H1 (cell line): Measurements from ENCODE around the gene RFC3. TPM values are rescaled to one million over a fixed set of nuclear protein-coding genes. Genes with fewer than 3 reads are reported as not detected.

Source experiments
- CTCF ChIA-PET: fragments of 300-600 bp; sonication (Branson Sonifier 250); formaldehyde crosslinking; loops from one replicate; lab custom pipeline; 2021; ENCODE audit not compliant: partially characterized antibody; lab: Charles Lee
- POLR2A ChIA-PET: fragments of 300-600 bp; sonication (Branson Sonifier 250); formaldehyde crosslinking; loops from one replicate; lab custom pipeline; 2021; ENCODE audit warnings: inconsistent platforms; ENCODE audit not compliant: partially characterized antibody; lab: Charles Lee
- DNase-seq, 2 experiments: peaks; one replicate each; pipeline versions ENCODE4 v3.0.0 to v3.0.0-alpha.2; 2010 to 2022; ENCODE audit warnings: low spot score in 2 of 2, low read depth in 1 of 2, mixed read lengths in 1 of 2
- FAIRE-seq: peaks from 2 replicates; lab custom pipeline; 2011; peaks lifted over from hg19 to GRCh38; lab: Jason Lieb, UNC
- H2AFZ ChIP-seq: 2 replicates; pipeline ENCODE4 v1.8.1; 2012; ENCODE audit warnings: low read length, inconsistent platforms
- H2AK5ac ChIP-seq: 2 replicates; pipeline ENCODE4 v1.6.1; 2013; ENCODE audit warnings: low read depth, low read length
- H2BK120ac ChIP-seq: replicated peaks from 2 replicates; pipeline ENCODE3; 2013; ENCODE audit warnings: low read depth, low read length, inconsistent platforms
- H2BK12ac ChIP-seq: 2 replicates; pipeline ENCODE4 v1.6.1; 2013; ENCODE audit warnings: low read depth, low read length
- H2BK15ac ChIP-seq: 2 replicates; pipeline ENCODE4 v1.6.1; 2013; ENCODE audit warnings: low read length
- H2BK20ac ChIP-seq: 2 replicates; pipeline ENCODE4 v1.6.1; 2013; ENCODE audit warnings: low read length
- H2BK5ac ChIP-seq: 2 replicates; pipeline ENCODE4 v1.6.1; 2013; ENCODE audit warnings: low read depth, low read length
- H3K14ac ChIP-seq: 2 replicates; pipeline ENCODE4 v1.6.1; 2013; ENCODE audit warnings: inconsistent platforms; ENCODE audit not compliant: insufficient read length
- H3K18ac ChIP-seq: 2 replicates; pipeline ENCODE4 v1.6.1; 2013; ENCODE audit warnings: low read length; ENCODE audit errors: extremely low read depth
- H3K23ac ChIP-seq: 2 replicates; pipeline ENCODE4 v1.6.1; 2013; ENCODE audit warnings: inconsistent platforms; ENCODE audit not compliant: insufficient read length
- H3K23me2 ChIP-seq: 2 replicates; pipeline ENCODE4 v1.6.1; 2013; ENCODE audit warnings: low read depth, low read length
- H3K27ac ChIP-seq: 2 replicates; pipeline ENCODE4 v1.6.1; 2011; ENCODE audit warnings: low read depth, low read length, inconsistent platforms
- H3K27me3 ChIP-seq, 4 experiments: replicated peaks in 1 of 4; 1 replicate in 1 of 4; 2 replicates in 3 of 4; pipeline versions ENCODE4 v1.6.1 to v1.8.1; 2011 to 2013; ENCODE audit warnings: low read length in 3 of 4, mild to moderate bottlenecking in 3 of 4, inconsistent platforms in 2 of 4, mixed read lengths in 2 of 4, moderate library complexity in 1 of 4; ENCODE audit not compliant: control insufficient read depth in 3 of 4, insufficient read depth in 3 of 4; ENCODE audit errors: extremely low read depth in 1 of 4
- H3K36me3 ChIP-seq, 4 experiments: 2 replicates each; pipeline versions ENCODE4 v1.6.1 to v1.8.1; 2011 to 2013; ENCODE audit warnings: mild to moderate bottlenecking in 4 of 4, low read length in 3 of 4, moderate library complexity in 2 of 4, control low read depth in 1 of 4, inconsistent platforms in 1 of 4; ENCODE audit not compliant: insufficient read depth in 4 of 4, control insufficient read depth in 2 of 4
- H3K4ac ChIP-seq: replicated peaks from 2 replicates; pipeline ENCODE3; 2013; ENCODE audit warnings: low read length, low read depth, mixed read lengths, inconsistent platforms; ENCODE audit not compliant: insufficient read length
- H3K4me1 ChIP-seq, 4 experiments: replicated peaks in 1 of 4; 1 replicate in 1 of 4; 2 replicates in 3 of 4; pipeline versions ENCODE4 v1.6.1 to v1.8.1; 2011 to 2013; ENCODE audit warnings: low read length in 3 of 4, inconsistent platforms in 2 of 4, mixed read lengths in 1 of 4; ENCODE audit not compliant: insufficient read depth in 4 of 4, control insufficient read depth in 3 of 4
- H3K4me2 ChIP-seq, 2 experiments: 2 replicates each; pipeline versions ENCODE4 v1.6.1 to v1.8.1; 2011 to 2013; ENCODE audit warnings: low read depth in 2 of 2, low read length in 2 of 2, control low read depth in 1 of 2, inconsistent platforms in 1 of 2, mild to moderate bottlenecking in 1 of 2; ENCODE audit not compliant: insufficient read depth in 1 of 2
- H3K4me3 ChIP-seq, 4 experiments: fragments of 200-600, 300-600 bp in 1 of 4; sonication (generic), shearing (Covaris generic), sonication (Bioruptor Twin) in 1 of 4; 2 replicates each; pipeline versions ENCODE4 v1.5.1 to v1.8.1; 2011 to 2016; ENCODE audit warnings: low read length in 4 of 4, low read depth in 3 of 4, control low read depth in 2 of 4, inconsistent platforms in 2 of 4, mild to moderate bottlenecking in 2 of 4, mixed read lengths in 1 of 4, moderate library complexity in 1 of 4; ENCODE audit not compliant: insufficient read depth in 2 of 4; ENCODE audit errors: extremely low read depth in 1 of 4
- H3K56ac ChIP-seq: replicated peaks from 2 replicates; pipeline ENCODE3; 2013; ENCODE audit warnings: low read depth, mild to moderate bottlenecking, mixed read lengths, low read length, inconsistent platforms; ENCODE audit not compliant: insufficient read length
- H3K79me1 ChIP-seq: 2 replicates; pipeline ENCODE4 v1.6.1; 2013; ENCODE audit warnings: low read depth, low read length, control low read depth
- H3K79me2 ChIP-seq, 2 experiments: 2 replicates each; pipeline versions ENCODE4 v1.6.1 to v1.8.1; 2012 to 2013; ENCODE audit warnings: low read length in 2 of 2, mild to moderate bottlenecking in 2 of 2, inconsistent platforms in 1 of 2; ENCODE audit not compliant: insufficient read depth in 2 of 2, control insufficient read depth in 1 of 2
- H3K9ac ChIP-seq, 4 experiments: replicated peaks in 1 of 4; 1 replicate in 1 of 4; 2 replicates in 3 of 4; pipeline versions ENCODE4 v1.6.1 to v1.8.1; 2011 to 2013; ENCODE audit warnings: low read depth in 3 of 4, low read length in 3 of 4, control low read depth in 2 of 4, mild to moderate bottlenecking in 2 of 4, moderate library complexity in 2 of 4, inconsistent platforms in 1 of 4; ENCODE audit errors: extremely low read depth in 1 of 4
- H3K9me3 ChIP-seq, 2 experiments: 2 replicates each; pipeline versions ENCODE4 v1.6.1 to v1.8.1; 2012 to 2013; ENCODE audit warnings: mild to moderate bottlenecking in 2 of 2, moderate library complexity in 2 of 2, control low read depth in 1 of 2, inconsistent platforms in 1 of 2, low read depth in 1 of 2, low read length in 1 of 2, mixed read lengths in 1 of 2; ENCODE audit not compliant: insufficient read depth in 2 of 2
- H4K20me1 ChIP-seq, 2 experiments: replicated peaks in 1 of 2; 2 replicates each; pipeline versions ENCODE3 to v1.8.1; 2011 to 2013; ENCODE audit warnings: inconsistent platforms in 2 of 2, low read length in 2 of 2, mild to moderate bottlenecking in 1 of 2; ENCODE audit not compliant: insufficient read depth in 2 of 2, control insufficient read depth in 1 of 2
- H4K5ac ChIP-seq: 2 replicates; pipeline ENCODE4 v1.6.1; 2013; ENCODE audit warnings: low read length, low read depth, mixed read lengths, inconsistent platforms; ENCODE audit not compliant: insufficient read length
- H4K8ac ChIP-seq: 2 replicates; pipeline ENCODE4 v1.8.0; 2013; ENCODE audit warnings: mild to moderate bottlenecking, moderate library complexity, low read length, inconsistent platforms; ENCODE audit not compliant: insufficient read depth; ENCODE audit errors: extremely low read depth
- H4K91ac ChIP-seq: replicated peaks from 2 replicates; pipeline ENCODE3; 2013; ENCODE audit warnings: low read length, mixed read lengths, inconsistent platforms; ENCODE audit not compliant: insufficient read length
- CTCF ChIP-seq, 3 experiments: IDR thresholded peaks; 1 replicate in 2 of 3; 2 replicates in 1 of 3; pipeline versions ENCODE4 v1.5.1 to v1.6.1; 2011; ENCODE audit warnings: low read length in 3 of 3, mild to moderate bottlenecking in 3 of 3, inconsistent platforms in 2 of 3, low read depth in 1 of 3, moderate library complexity in 1 of 3; ENCODE audit not compliant: insufficient read depth in 1 of 3; ENCODE audit errors: control extremely low read depth in 1 of 3
- SP1 ChIP-seq: IDR thresholded peaks from 2 replicates; pipeline ENCODE4 v1.6.1; 2011; ENCODE audit warnings: low read depth, low read length
- WGBS, 2 experiments: shearing (Covaris generic) in 1 of 2; methylation state at CpG; one replicate each; pipeline versions ENCODE4 v1.1.6 to v1.1.7; 2013 to 2015; ENCODE audit warnings: low lambda C conversion rate in 2 of 2, mixed read lengths in 2 of 2, inconsistent platforms in 1 of 2, low coverage in 1 of 2, missing lambda C conversion rate in 1 of 2; ENCODE audit not compliant: insufficient replicate concordance in 2 of 2, insufficient coverage in 1 of 2, insufficient read length in 1 of 2; ENCODE audit errors: extremely low coverage in 1 of 2, missing lambda C conversion rate in 1 of 2; 5-methylcytosine and 5-hydroxymethylcytosine counted together
- polyA plus RNA-seq, 7 experiments: library from polyadenylated mRNA; depleted of rRNA in 3 of 7; stranded (reverse) in 5 of 7; unstranded in 2 of 7; fragments of >200 nt in 5 of 7; fragments of 200-250 nt in 2 of 7; gene quantifications; 1 replicate in 5 of 7; 2 replicates in 1 of 7; 4 replicates in 1 of 7; pipeline versions ENCODE4 v1.2.1 to v1.2.3, GENCODE V29; 2011 to 2013; ENCODE audit warnings: missing spikeins in 2 of 7, mixed read lengths in 2 of 7
- total RNA-seq: library from RNA; stranded (reverse); fragmentation: NEBNext Ultra II Directional; extraction: Animal tissue kit (Norgen Biotek cat#: 25700); gene quantifications from 2 replicates; pipeline ENCODE4 v1.2.1, GENCODE V29; 2021

RFC3 gene
- total and polyA plus RNA-seq, 2 of the 8 experiments (the other 6 are each of a cell fraction or from before 2014, with no cell fraction given) = 26.4 to 45.6 TPM

GRCh38 chr13:33867472-33867871 is 49.5 kb downstream of the RFC3 start:
- DNase-seq = no peak
- Histone ChIP-seq H3K4me1 (no peaks in the 10 kb centered on the region), H3K79me2 (no peaks in the 10 kb centered on the region), H3K14ac (no peak overlapping the region), H4K91ac (no peak overlapping the region), H2BK15ac (no peak overlapping the region), H2BK120ac (no peak overlapping the region), H2BK12ac (no peak overlapping the region), H3K9me3 (no peaks in the 10 kb centered on the region), H3K27me3 (no peaks in the 10 kb centered on the region), H3K4me3 (no peak overlapping the region), H4K8ac (no peak overlapping the region), H4K5ac (no peak overlapping the region), H2AK5ac (no peak overlapping the region), H3K36me3 (peaks cover 0 to 3% (median 0%) of the 10 kb centered on the region in 4 experiments; a peak in 2 of 8 replicates), H3K79me1 (no peaks in the 10 kb centered on the region; the same call in 1 of the 2 replicates), H3K56ac (no peak overlapping the region), H3K4ac (no peak overlapping the region), H2AFZ (no peak overlapping the region), H4K20me1 (no peaks in the 10 kb centered on the region), H3K23me2 (no peaks in the 10 kb centered on the region), H3K9ac (no peak overlapping the region), H3K27ac (no peak overlapping the region), H2BK5ac (no peak overlapping the region), H2BK20ac (no peak overlapping the region), H3K4me2 (no peak overlapping the region), H3K18ac (no peak overlapping the region), H3K23ac (no peak overlapping the region)
- POLR2A ChIA-PET = interaction anchor here (0.6 to 1.3 kb wide), 2 partner anchors 19 to 31 kb away, joined by 3 read pairs; no protein-coding TSS in a partner anchor
- CTCF ChIA-PET = interaction anchor here (0.6 to 3.4 kb wide), 8 partner anchors 9 to 120 kb away, joined by 3 to 17 read pairs (median 4); no protein-coding TSS in a partner anchor
- FAIRE-seq = no peak
- 93% methylated on average over 3 of the region's 3 CpGs; no CpG with 5 or more reads in 1 of the 2 experiments for WGBS, 2 experiments
- TF ChIP-seq SP1 (no peak), CTCF (IDR thresholded peaks at IDR 0.05; ENCODE audit: control extremely low read depth in 1 of 3, insufficient read depth in 1 of 3, low read depth in 1 of 3, low read length in 3 of 3) (peak; percentile 12 to 26 (median 23); a peak in 3 of 4 replicates)
